GM12878 (cell line): ENCODE measurements around the gene ENOX1.

Experiments used
- EP300 ChIP-seq, 2 experiments: fragments of 150-350 bp in 1 of 2; IDR thresholded peaks; 2 replicates each; pipeline ENCODE4 v1.6.1; 2011 to 2012; ENCODE audit warnings: low read depth in 2 of 2, low read length in 2 of 2, borderline replicate concordance in 1 of 2, improper control_type of control experiment in 1 of 2, inconsistent platforms in 1 of 2; ENCODE audit not compliant: control insufficient read depth in 1 of 2
- NRF1 ChIP-seq: conservative IDR thresholded peaks from 2 replicates; pipeline ENCODE4 v1.6.1; 2011; ENCODE audit warnings: mild to moderate bottlenecking, low read depth, low read length, improper control_type of control experiment
- RB1 ChIP-seq: fragments of 450-650 bp; formaldehyde crosslinking; IDR thresholded peaks from 2 replicates; pipeline ENCODE4 v1.6.1; 2017; ENCODE audit warnings: mild to moderate bottlenecking, borderline replicate concordance

DNA sequence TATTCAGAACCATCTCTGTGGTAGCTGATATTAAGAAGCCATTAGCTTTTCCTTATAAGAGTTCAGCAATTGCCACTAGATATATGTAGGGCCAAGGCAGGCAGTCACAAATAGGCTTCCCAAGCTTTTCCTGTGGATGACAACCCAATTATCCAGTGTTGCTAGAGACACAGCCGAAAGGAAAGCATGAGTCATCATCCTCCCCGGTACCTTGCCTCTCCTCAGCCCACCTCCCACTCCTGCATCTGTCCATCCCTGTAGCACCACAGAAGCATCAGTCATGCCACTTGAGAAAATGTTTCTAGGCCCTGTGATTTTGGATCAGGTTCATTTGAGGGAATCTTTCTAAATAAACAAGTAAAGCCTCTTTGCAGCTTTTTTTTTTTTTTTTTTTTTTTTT is 559.1 kb downstream of the ENOX1 start:
- TF ChIP-seq NRF1 (no peak), RB1 (no peak), EP300 (IDR thresholded peaks at IDR 0.05; ENCODE audit: borderline replicate concordance in 1 of 2, control insufficient read depth in 1 of 2, low read depth in 2 of 2, low read length in 2 of 2) (no peak)
